Gastroesophageal sphincter (tissue), 4 donors: ENCODE data around the gene TMPRSS9. TPM values are rescaled to one million over a fixed set of nuclear protein-coding genes. Genes with fewer than 3 reads are reported as not detected.
A peak's percentile ranks its signal among the peaks of the same experiment; 100 is the strongest.

Source experiments
- ATAC-seq: fragments of 150-250 bp; one replicate; pipeline ENCODE4 v1.9.1; 2016; ENCODE audit warnings: mild to moderate bottlenecking, moderate library complexity
- H3K27ac ChIP-seq, 4 donors: fragments of 200-600 bp; sonication (generic) in 3 of 4; 1 replicate in 3 of 4; 2 replicates in 1 of 4; pipeline ENCODE4 v1.5.1; 2016 to 2019
- H3K27me3 ChIP-seq: fragments of 200-600 bp; sonication (generic); one replicate; pipeline ENCODE4 v1.5.1; 2019
- H3K36me3 ChIP-seq, 2 donors: fragments of 200-600 bp; sonication (generic); one replicate each; pipeline ENCODE4 v1.5.1; 2019; ENCODE audit warnings: control low read depth in 1 of 2
- H3K4me1 ChIP-seq, 3 donors: fragments of 200-600 bp; sonication (generic); 1 replicate in 2 of 3; 2 replicates in 1 of 3; pipeline ENCODE4 v1.5.1; 2016 to 2019; ENCODE audit warnings: control low read depth in 2 of 3
- H3K4me3 ChIP-seq, 2 donors: fragments of 200-600 bp; sonication (generic); one replicate each; pipeline ENCODE4 v1.5.1; 2019; ENCODE audit warnings: mild to moderate bottlenecking in 1 of 2, moderate library complexity in 1 of 2
- H3K9me3 ChIP-seq, 3 donors: fragments of 200-600 bp; sonication (generic); one replicate each; pipeline ENCODE4 v1.5.1; 2017 to 2019; ENCODE audit warnings: control low read depth in 2 of 3
- CTCF ChIP-seq, 4 experiments: fragments of 200-600 bp in 2 of 4; fragments of 450-650 bp in 2 of 4; sonication (generic) in 1 of 4; IDR thresholded peaks; one replicate each; pipeline ENCODE4 v1.5.1; 2017 to 2019; ENCODE audit warnings: antibody characterized with exemption in 4 of 4, mild to moderate bottlenecking in 2 of 4, moderate library complexity in 2 of 4
- EP300 ChIP-seq: sonication (generic); formaldehyde crosslinking; IDR thresholded peaks from one replicate; pipeline ENCODE4 v1.6.1; 2017; ENCODE audit warnings: antibody characterized with exemption, mild to moderate bottlenecking
- POLR2A ChIP-seq, 2 donors: fragments of 450-650 bp; IDR thresholded peaks; one replicate each; pipeline ENCODE4 v1.6.1; 2017; ENCODE audit warnings: antibody characterized with exemption in 2 of 2, mild to moderate bottlenecking in 2 of 2, moderate library complexity in 1 of 2
- POLR2AphosphoS5 ChIP-seq: sonication (generic); formaldehyde crosslinking; IDR thresholded peaks from one replicate; pipeline ENCODE4 v1.6.1; 2017; ENCODE audit warnings: antibody characterized with exemption
- WGBS, 2 donors: methylation state at CpG; one replicate each; pipeline ENCODE4 v1.1.5; 2018; ENCODE audit warnings: low coverage in 1 of 2; 5-methylcytosine and 5-hydroxymethylcytosine counted together
- total RNA-seq, 4 donors: library from RNA; depleted of rRNA; stranded (reverse); fragments of >200 nt; gene quantifications; one replicate each; pipeline ENCODE4 v1.1.0, GENCODE V29; 2016

Gene TMPRSS9
- total RNA-seq, 4 donors from 2014 or later: 0.54 TPM; not detected in 3

DNA sequence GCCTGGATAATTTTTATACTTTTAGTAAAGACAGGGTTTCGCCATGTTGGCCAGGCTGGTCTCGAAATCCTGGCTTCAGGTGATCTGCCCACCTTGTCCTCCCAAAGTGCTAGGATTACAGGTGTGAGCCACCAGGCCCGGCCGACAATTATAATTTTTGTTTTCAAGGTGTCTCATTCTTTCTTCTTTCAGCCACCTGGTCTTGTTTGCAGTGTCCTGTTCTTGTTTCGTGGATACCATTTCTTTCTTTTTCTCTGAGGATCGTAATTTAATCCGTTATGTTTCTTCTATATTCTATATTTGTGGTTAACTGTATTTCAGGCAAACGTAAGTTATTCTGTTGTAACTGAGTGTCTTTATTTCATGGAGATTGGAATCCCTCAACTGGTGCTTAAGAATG is 51.6 kb downstream of the TMPRSS9 start:
- 74 to 83% methylated on average over 5 to 8 of the region's 8 CpGs for WGBS, 2 donors
- ATAC-seq: no peak
- peaks cover 0 to 14% of the 10 kb centered on the region in 2 donors for H3K36me3 ChIP-seq
- peaks cover 36% of the 10 kb centered on the region for H3K27me3 ChIP-seq
- H3K9me3 ChIP-seq: peaks cover 0 to 7% (median 0%) of the 10 kb centered on the region in 3 donors
- H3K4me3 ChIP-seq: no peak overlapping the region
- TF ChIP-seq POLR2AphosphoS5: no peak
- no peak for TF ChIP-seq EP300
- no peak for TF ChIP-seq POLR2A (IDR thresholded peaks at IDR 0.05)
- no peak for TF ChIP-seq CTCF (IDR thresholded peaks at IDR 0.05)
- H3K27ac ChIP-seq: no peak overlapping the region
- no peaks in the 10 kb centered on the region for H3K4me1 ChIP-seq

GRCh38 chr19:2412449-2412848 is 52.4 kb downstream of the TMPRSS9 start:
- H3K36me3 ChIP-seq: peaks cover 0 to 19% of the 10 kb centered on the region in 2 donors
- ATAC-seq: no peak
- no peaks in the 10 kb centered on the region for H3K4me1 ChIP-seq
- no peak overlapping the region for H3K4me3 ChIP-seq
- peaks cover 0 to 7% (median 0%) of the 10 kb centered on the region in 3 donors for H3K9me3 ChIP-seq
- TF ChIP-seq POLR2AphosphoS5: no peak
- no peak for TF ChIP-seq EP300
- TF ChIP-seq POLR2A (IDR thresholded peaks at IDR 0.05): no peak
- TF ChIP-seq CTCF (IDR thresholded peaks at IDR 0.05): no peak
- peaks cover 30% of the 10 kb centered on the region for H3K27me3 ChIP-seq
- H3K27ac ChIP-seq: no peak overlapping the region
- 44 to 50% methylated on average over 2 of the region's 2 CpGs for WGBS, 2 donors

DNA sequence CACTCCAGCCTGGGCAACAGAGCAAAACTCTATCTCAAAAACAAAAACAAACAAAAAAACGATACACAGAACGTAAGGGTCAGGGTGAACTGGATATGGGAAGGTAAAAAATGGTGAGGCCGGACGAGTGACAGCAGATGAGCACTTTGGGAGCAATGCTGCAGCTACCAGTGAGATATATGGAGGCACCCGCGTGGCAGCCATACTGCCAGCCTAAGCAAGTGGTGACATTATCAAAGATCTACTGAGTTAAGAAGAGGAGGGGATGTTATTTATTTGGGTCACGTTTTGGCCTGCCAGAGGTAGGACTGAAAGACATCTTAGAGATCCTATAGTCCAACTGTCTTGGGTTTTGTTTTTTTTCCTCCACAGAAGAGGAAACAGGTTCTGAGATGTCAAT is 53.1 kb downstream of the TMPRSS9 start:
- Histone ChIP-seq H3K27ac (no peak overlapping the region), H3K4me1 (no peaks in the 10 kb centered on the region), H3K4me3 (no peak overlapping the region), H3K27me3 (peaks cover 24% of the 10 kb centered on the region), H3K9me3 (peaks cover 0 to 7% (median 0%) of the 10 kb centered on the region in 3 donors), H3K36me3 (peaks cover 0 to 25% of the 10 kb centered on the region in 2 donors)
- 81 to 100% methylated on average over 1 to 7 of the region's 7 CpGs for WGBS, 2 donors
- ATAC-seq: no peak
- TF ChIP-seq EP300: no peak
- TF ChIP-seq CTCF (IDR thresholded peaks at IDR 0.05): no peak
- TF ChIP-seq POLR2AphosphoS5: no peak
- TF ChIP-seq POLR2A (IDR thresholded peaks at IDR 0.05): no peak

DNA sequence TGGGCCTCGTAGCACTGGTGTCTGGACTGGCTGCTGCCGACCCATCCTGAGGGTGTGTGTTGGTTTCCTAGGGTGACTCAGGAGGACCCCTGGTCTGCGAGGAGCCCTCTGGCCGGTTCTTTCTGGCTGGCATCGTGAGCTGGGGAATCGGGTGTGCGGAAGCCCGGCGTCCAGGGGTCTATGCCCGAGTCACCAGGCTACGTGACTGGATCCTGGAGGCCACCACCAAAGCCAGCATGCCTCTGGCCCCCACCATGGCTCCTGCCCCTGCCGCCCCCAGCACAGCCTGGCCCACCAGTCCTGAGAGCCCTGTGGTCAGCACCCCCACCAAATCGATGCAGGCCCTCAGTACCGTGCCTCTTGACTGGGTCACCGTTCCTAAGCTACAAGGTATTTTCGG is 53.6 kb downstream of the TMPRSS9 start:
- no peak overlapping the region for H3K27ac ChIP-seq
- WGBS, 2 donors: 87 to 97% methylated on average over 4 of the region's 16 CpGs
- no peak for ATAC-seq
- no peaks in the 10 kb centered on the region for H3K4me1 ChIP-seq
- no peak overlapping the region for H3K4me3 ChIP-seq
- H3K27me3 ChIP-seq: peaks cover 19% of the 10 kb centered on the region
- H3K36me3 ChIP-seq: peaks cover 0 to 25% of the 10 kb centered on the region in 2 donors
- TF ChIP-seq POLR2AphosphoS5: no peak
- no peak for TF ChIP-seq POLR2A (IDR thresholded peaks at IDR 0.05)
- no peak for TF ChIP-seq EP300
- TF ChIP-seq CTCF (IDR thresholded peaks at IDR 0.05): no peak
- H3K9me3 ChIP-seq: peaks cover 0 to 7% (median 0%) of the 10 kb centered on the region in 3 donors

DNA sequence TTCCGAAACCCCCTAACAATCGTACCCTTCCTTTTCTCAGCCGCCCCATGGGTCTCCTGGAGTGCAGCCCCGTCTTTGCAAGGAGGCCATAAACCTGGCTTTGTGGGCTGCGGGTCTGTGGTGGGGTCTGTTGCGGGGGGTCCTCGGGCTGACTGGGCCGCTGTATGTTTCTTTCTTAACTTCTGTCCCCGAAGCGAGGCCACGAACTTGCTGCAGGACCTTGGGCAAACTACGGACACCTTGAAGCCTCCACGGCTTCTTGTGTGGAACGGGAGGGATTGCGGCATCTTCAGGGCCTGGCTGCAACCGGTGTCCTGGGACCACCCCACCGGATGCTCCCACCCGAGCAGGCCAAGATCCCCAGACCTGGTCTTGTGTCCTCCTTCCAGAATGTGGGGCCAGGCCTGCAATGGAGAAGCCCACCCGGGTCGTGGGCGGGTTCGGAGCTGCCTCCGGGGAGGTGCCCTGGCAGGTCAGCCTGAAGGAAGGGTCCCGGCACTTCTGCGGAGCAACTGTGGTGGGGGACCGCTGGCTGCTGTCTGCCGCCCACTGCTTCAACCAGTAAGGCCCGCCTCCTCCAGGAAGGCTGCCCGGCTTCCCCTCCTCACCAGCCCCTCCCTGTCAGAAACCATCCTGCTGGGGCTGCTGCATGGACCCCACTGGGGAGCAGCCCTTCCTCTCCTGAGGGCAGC is 55.4 kb downstream of the TMPRSS9 start:
- TF ChIP-seq CTCF (IDR thresholded peaks at IDR 0.05) (no peak), POLR2A (IDR thresholded peaks at IDR 0.05) (no peak), POLR2AphosphoS5 (no peak), EP300 (no peak)
- H3K27ac ChIP-seq: no peak overlapping the region
- peaks cover 5% of the 10 kb centered on the region for H3K27me3 ChIP-seq
- 67% methylated on average over 1 of the region's 29 CpGs; no CpG with 5 or more reads in 1 of the 2 donors for WGBS, 2 donors
- ATAC-seq: peak; percentile 22
- H3K9me3 ChIP-seq: no peaks in the 10 kb centered on the region
- no peak overlapping the region for H3K4me3 ChIP-seq
- H3K4me1 ChIP-seq: no peaks in the 10 kb centered on the region
- peaks cover 0 to 25% of the 10 kb centered on the region in 2 donors for H3K36me3 ChIP-seq
